ENCODE data around the gene CIB4. TPM values are rescaled to one million over a fixed set of nuclear protein-coding genes. Genes with fewer than 3 reads are reported as not detected.

Gene CIB4
- total and polyA plus RNA-seq, 2 of the 4 experiments (the other 2 are of a cell fraction), result not detected

- Histone ChIP-seq H4K91ac (ENCODE audit: insufficient read depth, low read depth, low read length) (no peak overlapping the region), H4K8ac (ENCODE audit: low read depth in 2 of 2, low read length in 2 of 2) (no peak overlapping the region), H3K23ac (ENCODE audit: low read depth, low read length) (no peak overlapping the region), H3K4me3 (ENCODE audit: insufficient read depth, low read depth, low read length) (no peak overlapping the region), H3K4me1 (ENCODE audit: control insufficient read depth, insufficient read depth, low read length) (no peaks in the 10 kb centered on the region), H3K9me3 (ENCODE audit: control insufficient read depth, insufficient read depth, low read length) (peaks cover 2% of the 10 kb centered on the region; the same call in 1 of the 2 replicates), H2BK5ac (ENCODE audit: low read depth, low read length, poor library complexity, severe bottlenecking) (no peak overlapping the region), H3K56ac (ENCODE audit: extremely low read depth, insufficient read depth, low read length) (no peak overlapping the region), H2BK120ac (ENCODE audit: low read depth, low read length) (no peak overlapping the region), H3K14ac (replicated peaks; ENCODE audit: low read depth, low read length) (no peak overlapping the region), H2AK5ac (ENCODE audit: low read depth, low read length) (no peak overlapping the region), H3K36me3 (ENCODE audit: control insufficient read depth, insufficient read depth, low read length) (no peaks in the 10 kb centered on the region), H3K4me2 (ENCODE audit: low read depth, low read length) (no peak overlapping the region), H2BK15ac (ENCODE audit: low read depth, low read length) (no peak overlapping the region), H4K20me1 (ENCODE audit: insufficient read depth, low read length) (no peaks in the 10 kb centered on the region), H3K79me1 (ENCODE audit: low read depth in 1 of 2, low read length in 2 of 2) (no peaks in the 10 kb centered on the region), H2AK9ac (replicated peaks; ENCODE audit: low read depth, low read length, poor library complexity) (no peak overlapping the region), H4K5ac (ENCODE audit: low read depth, low read length) (no peak overlapping the region), H3K9me1 (ENCODE audit: insufficient read depth, low read length) (no peaks in the 10 kb centered on the region), H3K9ac (ENCODE audit: low read depth, low read length) (no peak overlapping the region), H2BK20ac (ENCODE audit: low read depth, low read length) (no peak overlapping the region), H3K27me3 (ENCODE audit: control insufficient read depth, insufficient read depth, low read length) (peaks cover 6% of the 10 kb centered on the region), H3K27ac (ENCODE audit: insufficient read depth, low read length) (no peak overlapping the region), H3K18ac (ENCODE audit: low read depth, low read length) (no peak overlapping the region), H3K4ac (ENCODE audit: low read depth, low read length) (no peak overlapping the region), H2AFZ (replicated peaks; ENCODE audit: low read length, poor library complexity) (no peak overlapping the region)
- intact Hi-C loops (cut with micrococcal nuclease), result no loop called here
- no peak for ATAC-seq (ENCODE audit: low read depth)
- BruUV-seq (replicated peaks), result no TSS peak
- in situ Hi-C loops (cut with MboI; ENCODE audit: low sequenced_read_pairs), result no loop called here
- dilution Hi-C loops (cut with HindIII; ENCODE audit: low sequenced_read_pairs, unreplicated experiment), result no loop called here
- ChIA-PET POLR2A (ENCODE audit: unreplicated experiment) (no interaction called here), CTCF (no interaction called here)
- no peak for TF ChIP-seq MAZ (IDR thresholded peaks at IDR 0.05; ENCODE audit: borderline replicate concordance, low read depth, low read length)
- no peak for DNase-seq
- 73% methylated on average over 3 of the region's 6 CpGs; no CpG with 5 or more reads in 1 of the 2 experiments for WGBS, 2 experiments (ENCODE audit: extremely low coverage in 2 of 2, insufficient read length in 1 of 2)
Observed at GRCh38 chr2:26658691-26659346, 17.7 kb upstream of the CIB4 start.

Measured in IMR-90 (cell line).